Tibial nerve (tissue), 4 donors: ENCODE measurements around the gene MRPS5. TPM values are rescaled to one million over a fixed set of nuclear protein-coding genes. Genes with fewer than 3 reads are reported as not detected.

Experiments
- DNase-seq, 2 donors: peaks; one replicate each; pipeline ENCODE4 v3.0.0-alpha.2; 2019; ENCODE audit warnings: low spot score in 2 of 2
- H3K27ac ChIP-seq, 4 donors: fragments of 200-600 bp; sonication (generic) in 3 of 4; one replicate each; pipeline ENCODE4 v1.5.1; 2017 to 2019; ENCODE audit warnings: mild to moderate bottlenecking in 1 of 4
- H3K27me3 ChIP-seq, 2 donors: fragments of 200-600 bp; sonication (generic) in 1 of 2; one replicate each; pipeline versions ENCODE4 v1.5.1 to v1.6.0; 2017 to 2019
- H3K36me3 ChIP-seq, 3 donors: fragments of 200-600 bp; sonication (generic); one replicate each; pipeline ENCODE4 v1.5.1; 2018 to 2019
- H3K4me1 ChIP-seq, 4 donors: fragments of 200-600 bp; sonication (generic) in 3 of 4; one replicate each; pipeline ENCODE4 v1.5.1; 2017 to 2019
- H3K4me3 ChIP-seq, 4 donors: fragments of 200-600 bp; sonication (generic) in 3 of 4; one replicate each; pipeline ENCODE4 v1.5.1; 2017 to 2019; ENCODE audit warnings: mild to moderate bottlenecking in 1 of 4, moderate library complexity in 1 of 4
- H3K9me3 ChIP-seq, 4 donors: fragments of 200-600 bp; sonication (generic) in 3 of 4; one replicate each; pipeline ENCODE4 v1.5.1; 2017 to 2019
- CTCF ChIP-seq, 5 experiments: fragments of 200-600 bp in 3 of 5; fragments of 450-650 bp in 2 of 5; sonication (generic) in 3 of 5; IDR thresholded peaks; one replicate each; pipeline ENCODE4 v1.5.1; 2016 to 2019; ENCODE audit warnings: antibody characterized with exemption in 5 of 5, mild to moderate bottlenecking in 3 of 5, moderate library complexity in 2 of 5
- EP300 ChIP-seq, 2 donors: sonication (generic); formaldehyde crosslinking; IDR thresholded peaks; one replicate each; pipeline ENCODE4 v1.6.1; 2017; ENCODE audit warnings: antibody characterized with exemption in 2 of 2, mild to moderate bottlenecking in 1 of 2
- POLR2A ChIP-seq, 2 donors: fragments of 450-650 bp; IDR thresholded peaks; one replicate each; pipeline ENCODE4 v1.6.1; 2017; ENCODE audit warnings: antibody characterized with exemption in 2 of 2, mild to moderate bottlenecking in 2 of 2, moderate library complexity in 2 of 2
- WGBS, 2 donors: methylation state at CpG; one replicate each; pipeline ENCODE4 v1.1.5; 2018; 5-methylcytosine and 5-hydroxymethylcytosine counted together
- total RNA-seq, 4 donors: library from RNA; depleted of rRNA; stranded (reverse); fragments of >200 nt; gene quantifications; one replicate each; pipeline ENCODE4 v1.1.0, GENCODE V29; 2016

Gene MRPS5
- total RNA-seq, 4 donors from 2014 or later: 34.3 to 67.8 (median 50.8) TPM

- H3K4me3 ChIP-seq: no peak overlapping the region
- WGBS, 2 donors: 100% methylated on average over 2 of the region's 2 CpGs
- H3K27ac ChIP-seq: no peak overlapping the region
- no peaks in the 10 kb centered on the region for H3K27me3 ChIP-seq
- TF ChIP-seq EP300 (IDR thresholded peaks at IDR 0.05) (no peak), CTCF (IDR thresholded peaks at IDR 0.05) (no peak), POLR2A (IDR thresholded peaks at IDR 0.05) (no peak)
- H3K9me3 ChIP-seq: peaks cover 0 to 100% (median 33%) of the 10 kb centered on the region in 4 donors
- DNase-seq: no peak
- H3K4me1 ChIP-seq: no peaks in the 10 kb centered on the region
- peaks cover 0 to 100% (median 0%) of the 10 kb centered on the region in 3 donors for H3K36me3 ChIP-seq
Observed at GRCh38 chr2:95143838-95144237, 22.2 kb upstream of the MRPS5 start.

DNA sequence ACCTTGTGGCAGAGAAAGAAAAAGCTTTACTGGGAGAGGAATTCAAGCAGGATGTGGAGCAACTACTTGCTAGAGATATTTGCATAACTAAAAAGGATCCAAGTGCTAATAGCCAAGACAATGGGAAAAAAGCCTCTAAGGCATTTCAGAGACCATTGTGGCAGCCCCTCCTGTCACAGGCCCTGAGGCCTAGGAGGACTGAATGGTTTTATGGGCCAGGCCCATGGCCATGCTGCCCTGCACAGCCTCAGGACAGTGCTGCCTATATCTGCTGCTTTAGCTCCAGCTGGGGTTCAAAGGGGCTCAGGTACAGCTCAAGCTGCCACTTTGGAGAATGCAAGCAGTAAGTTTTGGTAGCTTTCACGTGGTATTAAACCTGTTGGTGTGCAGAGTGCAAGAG, 17.1 kb upstream of the MRPS5 start:
- H3K36me3 ChIP-seq: peaks cover 0 to 90% (median 0%) of the 10 kb centered on the region in 3 donors
- no peak for TF ChIP-seq POLR2A (IDR thresholded peaks at IDR 0.05)
- no peak for TF ChIP-seq CTCF (IDR thresholded peaks at IDR 0.05)
- no peak for TF ChIP-seq EP300 (IDR thresholded peaks at IDR 0.05)
- no peaks in the 10 kb centered on the region for H3K27me3 ChIP-seq
- 83 to 88% methylated on average over 1 of the region's 1 CpG for WGBS, 2 donors
- H3K4me3 ChIP-seq: no peak overlapping the region
- no peaks in the 10 kb centered on the region for H3K4me1 ChIP-seq
- DNase-seq: no peak
- peaks cover 0 to 82% (median 15%) of the 10 kb centered on the region in 4 donors for H3K9me3 ChIP-seq
- no peak overlapping the region for H3K27ac ChIP-seq

DNA sequence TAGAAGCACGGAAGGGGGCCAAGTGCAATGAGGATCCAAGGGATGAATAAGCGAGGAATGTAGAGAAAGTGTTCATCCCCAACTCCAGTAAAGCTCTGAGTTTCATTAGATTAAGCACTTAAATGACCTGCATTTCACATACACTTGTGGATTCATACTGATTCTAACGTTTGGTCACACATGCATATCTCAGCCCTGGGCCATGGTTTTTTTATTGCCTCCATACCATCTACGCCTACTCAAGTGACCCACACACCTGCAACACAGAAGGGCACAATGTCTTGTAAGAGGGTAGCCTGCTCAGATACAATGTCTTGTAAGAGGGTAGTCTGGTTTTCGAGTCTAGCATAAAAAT, 566 bp upstream of the MRPS5 start:
- 24 to 25% methylated on average over 5 of the region's 5 CpGs for WGBS, 2 donors
- TF ChIP-seq CTCF (IDR thresholded peaks at IDR 0.05) (no peak), POLR2A (IDR thresholded peaks at IDR 0.05) (no peak), EP300 (IDR thresholded peaks at IDR 0.05) (no peak)

DNA sequence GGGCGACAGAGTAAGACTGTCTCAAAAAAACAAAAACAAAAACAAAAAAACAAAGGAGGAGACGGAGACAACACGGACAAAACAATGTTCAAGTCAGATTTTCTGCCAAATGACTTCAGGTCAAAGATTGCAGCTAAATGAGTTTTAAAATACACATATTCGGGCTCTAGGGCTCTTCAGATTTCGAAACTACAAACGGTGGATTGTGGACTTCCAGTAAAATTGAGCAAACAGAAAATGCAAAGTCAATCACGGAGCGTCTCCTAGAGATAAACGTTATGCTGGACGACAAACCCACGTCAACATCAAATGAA, 558 bp downstream of the MRPS5 start:
- Histone ChIP-seq H3K9me3 (no peaks in the 10 kb centered on the region), H3K36me3 (peaks cover 0 to 9% (median 0%) of the 10 kb centered on the region in 3 donors), H3K27ac (peak overlapping the region; percentile 90 to 98 (median 96)), H3K27me3 (no peaks in the 10 kb centered on the region), H3K4me3 (peak overlapping the region; percentile 68 to 98 (median 89)), H3K4me1 (peaks cover 0 to 39% (median 16%) of the 10 kb centered on the region in 4 donors)
- 1 to 2% methylated on average over 11 of the region's 11 CpGs for WGBS, 2 donors
- DNase-seq: no peak
- TF ChIP-seq POLR2A (IDR thresholded peaks at IDR 0.05) (no peak), EP300 (IDR thresholded peaks at IDR 0.05) (no peak), CTCF (IDR thresholded peaks at IDR 0.05) (no peak)

More for the DNA sequence above, 566 bp upstream of the MRPS5 start:
- Histone ChIP-seq H3K36me3 (peaks cover 0 to under 1% (median 0%) of the 10 kb centered on the region in 3 donors), H3K27me3 (no peaks in the 10 kb centered on the region), H3K4me3 (peak overlapping the region; percentile 68 to 98 (median 89)), H3K9me3 (no peaks in the 10 kb centered on the region), H3K4me1 (peaks cover 0 to 39% (median 16%) of the 10 kb centered on the region in 4 donors), H3K27ac (peak overlapping the region; percentile 90 to 98 (median 96))
- DNase-seq: no peak

- 15 to 18% methylated on average over 7 of the region's 7 CpGs for WGBS, 2 donors
- peaks cover 0 to 52% (median 17%) of the 10 kb centered on the region in 3 donors for H3K36me3 ChIP-seq
Observed at GRCh38 chr2:95115418-95115817, 6.2 kb downstream of the MRPS5 start.

More at GRCh38 chr2:95115418-95115817, 6.2 kb downstream of the MRPS5 start:
- H3K4me3 ChIP-seq: no peak overlapping the region
- H3K27me3 ChIP-seq: no peaks in the 10 kb centered on the region
- DNase-seq: peak; percentile 22 to 55
- peak; percentile 49 to 66 (median 62) for TF ChIP-seq CTCF (IDR thresholded peaks at IDR 0.05)
- no peak for TF ChIP-seq POLR2A (IDR thresholded peaks at IDR 0.05)
- no peak overlapping the region for H3K27ac ChIP-seq
- H3K4me1 ChIP-seq: peaks cover 0 to 37% (median 14%) of the 10 kb centered on the region in 4 donors
- H3K9me3 ChIP-seq: no peaks in the 10 kb centered on the region
